HEK293 (cell line): ENCODE data around the gene SPC24.
A peak's percentile ranks its signal among the peaks of the same experiment; 100 is the strongest.

Experiments
- CTCF ChIA-PET: fragments of 350-600 bp; formaldehyde crosslinking; extraction: SDS; loops from one replicate; lab custom pipeline; 2021; ENCODE audit warnings: antibody characterized with exemption; lab: Yijun Ruan, JAX
- POLR2A ChIA-PET: fragments of 300-600 bp; formaldehyde crosslinking; extraction: SDS; loops from one replicate; lab custom pipeline; 2020; ENCODE audit warnings: antibody characterized with exemption, inconsistent platforms; lab: Yijun Ruan, JAX
- H3K27ac ChIP-seq: fragments of 200-500 bp; sonication (Bioruptor generic); 2 replicates; pipeline ENCODE4 v1.5.1; 2014; ENCODE audit warnings: low read depth, low read length, control low read depth, inconsistent platforms; ENCODE audit errors: extremely low read depth
- H3K36me3 ChIP-seq, 2 experiments: fragments of 200-500 bp in 1 of 2; sonication (Bioruptor generic) in 1 of 2; 1 replicate in 1 of 2; 2 replicates in 1 of 2; pipeline ENCODE4 v1.5.1; 2014 to 2017; ENCODE audit warnings: inconsistent platforms in 2 of 2, low read length in 2 of 2; ENCODE audit not compliant: control insufficient read depth in 2 of 2, insufficient read depth in 1 of 2
- H3K4me1 ChIP-seq: fragments of 200-500 bp; sonication (Bioruptor generic); 2 replicates; pipeline ENCODE4 v1.5.1; 2014; ENCODE audit warnings: mild to moderate bottlenecking, low read length, inconsistent platforms; ENCODE audit not compliant: control insufficient read depth, insufficient read depth
- H3K4me3 ChIP-seq: 2 replicates; pipeline ENCODE4 v1.5.1; 2011; ENCODE audit warnings: low read depth, mild to moderate bottlenecking, control low read depth, low read length, moderate library complexity
- H3K9me3 ChIP-seq: fragments of 200-500 bp; sonication (Bioruptor generic); 2 replicates; pipeline ENCODE4 v1.5.1; 2014; ENCODE audit warnings: low read depth, low read length, inconsistent platforms; ENCODE audit not compliant: control insufficient read depth, insufficient read depth
- BCL11A ChIP-seq: fragments of 450-650 bp; formaldehyde crosslinking; IDR thresholded peaks from 2 replicates; pipeline ENCODE4 v1.5.1; 2016; ENCODE audit warnings: low read depth, missing biosample characterization, missing genetic modification characterization
- GLIS2 ChIP-seq: fragments of 450-650 bp; formaldehyde crosslinking; IDR thresholded peaks from 2 replicates; pipeline ENCODE4 v1.5.1; 2016; ENCODE audit warnings: missing biosample characterization, missing genetic modification characterization
- KLF8 ChIP-seq: fragments of 450-650 bp; formaldehyde crosslinking; IDR thresholded peaks from 2 replicates; pipeline ENCODE4 v1.5.1; 2016; ENCODE audit warnings: missing biosample characterization, missing genetic modification characterization
- SP3 ChIP-seq: fragments of 450-650 bp; formaldehyde crosslinking; IDR thresholded peaks from 2 replicates; pipeline ENCODE4 v1.5.1; 2016; ENCODE audit warnings: missing biosample characterization, missing genetic modification characterization
- ZBTB7A ChIP-seq: fragments of 450-650 bp; formaldehyde crosslinking; IDR thresholded peaks from 2 replicates; pipeline ENCODE4 v1.5.1; 2016; ENCODE audit warnings: low read depth, missing biosample characterization, missing genetic modification characterization
- ZNF121 ChIP-seq: fragments of 450-650 bp; formaldehyde crosslinking; IDR thresholded peaks from 2 replicates; pipeline ENCODE4 v1.5.1; 2016; ENCODE audit warnings: missing biosample characterization, missing genetic modification characterization
- ZNF157 ChIP-seq: fragments of 450-650 bp; formaldehyde crosslinking; IDR thresholded peaks from 2 replicates; pipeline ENCODE4 v1.5.1; 2016; ENCODE audit warnings: missing biosample characterization, missing genetic modification characterization
- ZNF549 ChIP-seq: fragments of 450-650 bp; IDR thresholded peaks from 2 replicates; pipeline ENCODE4 v1.5.1; 2018; ENCODE audit warnings: missing biosample characterization, missing genetic modification characterization, mild to moderate bottlenecking, inconsistent platforms, moderate library complexity
- ZNF792 ChIP-seq: fragments of 450-650 bp; formaldehyde crosslinking; IDR thresholded peaks from 2 replicates; pipeline ENCODE4 v1.5.1; 2016; ENCODE audit warnings: missing biosample characterization, missing genetic modification characterization
- ZSCAN23 ChIP-seq: fragments of 450-650 bp; formaldehyde crosslinking; IDR thresholded peaks from 2 replicates; pipeline ENCODE4 v1.5.1; 2016; ENCODE audit warnings: missing biosample characterization, missing genetic modification characterization
- TF ChIP-seq, protein P1 (sequence below): fragments of 450-650 bp; IDR thresholded peaks from 2 replicates; pipeline ENCODE4 v1.5.1; 2018; ENCODE audit warnings: missing biosample characterization, missing genetic modification characterization
- TF ChIP-seq, protein P2 (sequence below): fragments of 450-650 bp; formaldehyde crosslinking; IDR thresholded peaks from 2 replicates; pipeline ENCODE4 v1.5.1; 2016; ENCODE audit warnings: missing biosample characterization, missing genetic modification characterization
- TF ChIP-seq, protein P3 (sequence below): fragments of 450-650 bp; formaldehyde crosslinking; IDR thresholded peaks from 2 replicates; pipeline ENCODE4 v1.5.1; 2016; ENCODE audit warnings: missing biosample characterization, missing genetic modification characterization
- TF ChIP-seq, protein P4 (sequence below): fragments of 450-650 bp; formaldehyde crosslinking; IDR thresholded peaks from 2 replicates; pipeline ENCODE4 v1.5.1; 2016; ENCODE audit warnings: missing biosample characterization, missing genetic modification characterization
- TF ChIP-seq, protein P5 (sequence below): fragments of 450-650 bp; formaldehyde crosslinking; conservative IDR thresholded peaks from 2 replicates; pipeline ENCODE4 v1.5.1; 2016; ENCODE audit warnings: low read depth, missing biosample characterization, missing genetic modification characterization

SPC24 gene

DNA sequence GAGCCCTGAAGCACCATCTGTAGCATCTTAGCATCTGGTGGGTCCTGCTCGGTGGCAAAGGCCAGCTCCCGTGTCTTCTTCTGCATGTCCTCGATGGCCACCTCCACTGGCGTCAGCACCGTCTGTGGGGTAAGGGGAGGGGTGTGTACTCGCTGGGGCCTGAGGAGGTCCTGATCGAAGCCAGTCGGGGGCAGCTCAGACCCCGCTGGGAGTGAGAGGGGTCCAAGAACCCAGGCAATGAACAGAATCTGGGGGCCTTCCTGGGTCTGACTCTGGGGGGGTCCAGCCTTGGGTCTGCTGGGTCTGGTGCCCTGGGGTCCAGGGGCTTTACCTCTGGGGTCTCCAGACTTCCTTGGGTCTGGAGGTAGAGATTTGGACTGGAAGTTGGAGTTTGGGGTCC lies 45.3 kb upstream of the SPC24 start:
- no peak overlapping the region for H3K27ac ChIP-seq
- TF ChIP-seq GLIS2 = 0 out of 2 replicates have a peak, but pooled peaks have one; percentile 15
- TF ChIP-seq SP3 (tag by site-specific recombination) = no peak
- POLR2A ChIA-PET = no interaction called here
- CTCF ChIA-PET = interaction anchor here (0.7 kb wide), 1 partner anchor 174 kb away, joined by 4 read pairs; no protein-coding TSS in a partner anchor
- 0 out of 2 replicates have a peak, but pooled peaks cover 2% of the 10 kb centered on the region for H3K4me1 ChIP-seq
- no peaks in the 10 kb centered on the region for H3K9me3 ChIP-seq
- H3K36me3 ChIP-seq = peaks cover 0 to 4% of the 10 kb centered on the region in 2 experiments; a peak in 2 of 3 replicates
- no peak overlapping the region for H3K4me3 ChIP-seq

DNA sequence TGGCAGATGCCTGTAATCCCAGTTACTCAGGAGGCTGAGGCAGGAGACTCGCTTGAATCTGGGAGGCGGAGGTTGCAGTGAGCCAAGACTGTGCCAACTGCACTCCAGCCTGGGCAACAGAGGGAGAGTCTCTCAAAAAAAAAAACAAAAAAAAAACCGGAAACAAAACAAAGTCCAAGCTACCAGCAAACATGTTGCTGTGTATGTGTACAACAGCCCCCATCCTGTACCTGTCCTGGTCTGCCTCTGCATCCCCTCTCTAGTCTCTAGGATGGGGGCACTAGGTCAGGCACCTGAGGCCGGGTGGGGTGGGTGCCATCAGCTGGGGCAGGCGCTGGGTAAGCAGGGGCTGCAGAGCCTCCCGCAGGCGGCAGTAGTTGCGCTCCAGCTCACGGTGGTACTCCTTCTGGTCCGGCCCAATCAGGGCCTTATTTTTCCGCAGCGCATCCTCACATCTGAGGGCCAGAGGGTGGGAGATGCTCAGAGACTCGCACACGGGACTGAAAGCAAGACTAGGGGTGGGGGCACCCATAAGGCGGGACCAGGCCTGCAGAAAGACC lies 44.5 kb upstream of the SPC24 start:
- no peaks in the 10 kb centered on the region for H3K9me3 ChIP-seq
- H3K4me3 ChIP-seq = no peak overlapping the region
- no peak overlapping the region for H3K27ac ChIP-seq
- CTCF ChIA-PET = interaction anchor here (0.5 to 1.8 kb wide), 4 partner anchors 74 to 208 kb away, joined by 3 to 5 read pairs (median 4); no protein-coding TSS in a partner anchor
- H3K36me3 ChIP-seq = peaks cover 0 to 10% of the 10 kb centered on the region in 2 experiments; a peak in 1 of 3 replicates
- POLR2A ChIA-PET = interaction anchor here (0.6 kb wide), 1 partner anchor 39 kb away, joined by 3 read pairs; no protein-coding TSS in a partner anchor
- 0 out of 2 replicates have a peak, but pooled peaks cover 2% of the 10 kb centered on the region for H3K4me1 ChIP-seq
- TF ChIP-seq ZNF157 (peak; percentile 95), ZNF121 (tag by site-specific recombination) (no peak), ZSCAN23 (tag by site-specific recombination) (no peak)

DNA sequence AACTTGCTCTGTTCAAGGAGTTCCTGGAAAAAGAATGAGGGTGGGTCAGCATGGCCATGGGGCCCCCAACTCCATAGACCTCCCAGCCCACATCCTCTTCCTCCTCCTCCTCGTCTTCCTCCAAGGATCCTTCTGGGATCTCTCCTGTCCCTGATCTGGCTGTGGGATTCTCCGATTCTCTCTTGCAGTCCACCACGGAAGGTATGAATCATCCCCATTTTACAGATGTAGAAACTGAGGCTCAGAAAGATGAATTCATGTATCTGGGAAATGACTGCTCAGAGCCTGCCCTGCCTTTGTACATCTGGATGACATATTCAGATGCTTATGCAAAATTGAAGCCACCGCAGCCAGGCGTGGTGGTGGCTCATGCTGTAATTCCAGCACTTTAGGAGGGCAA lies 43.9 kb upstream of the SPC24 start:
- TF ChIP-seq, protein P1, sequence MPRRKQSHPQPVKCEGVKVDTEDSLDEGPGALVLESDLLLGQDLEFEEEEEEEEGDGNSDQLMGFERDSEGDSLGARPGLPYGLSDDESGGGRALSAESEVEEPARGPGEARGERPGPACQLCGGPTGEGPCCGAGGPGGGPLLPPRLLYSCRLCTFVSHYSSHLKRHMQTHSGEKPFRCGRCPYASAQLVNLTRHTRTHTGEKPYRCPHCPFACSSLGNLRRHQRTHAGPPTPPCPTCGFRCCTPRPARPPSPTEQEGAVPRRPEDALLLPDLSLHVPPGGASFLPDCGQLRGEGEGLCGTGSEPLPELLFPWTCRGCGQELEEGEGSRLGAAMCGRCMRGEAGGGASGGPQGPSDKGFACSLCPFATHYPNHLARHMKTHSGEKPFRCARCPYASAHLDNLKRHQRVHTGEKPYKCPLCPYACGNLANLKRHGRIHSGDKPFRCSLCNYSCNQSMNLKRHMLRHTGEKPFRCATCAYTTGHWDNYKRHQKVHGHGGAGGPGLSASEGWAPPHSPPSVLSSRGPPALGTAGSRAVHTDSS (tag by site-specific recombination) = peak; percentile 70; the same call in 1 of the 2 replicates
- TF ChIP-seq, protein P2, sequence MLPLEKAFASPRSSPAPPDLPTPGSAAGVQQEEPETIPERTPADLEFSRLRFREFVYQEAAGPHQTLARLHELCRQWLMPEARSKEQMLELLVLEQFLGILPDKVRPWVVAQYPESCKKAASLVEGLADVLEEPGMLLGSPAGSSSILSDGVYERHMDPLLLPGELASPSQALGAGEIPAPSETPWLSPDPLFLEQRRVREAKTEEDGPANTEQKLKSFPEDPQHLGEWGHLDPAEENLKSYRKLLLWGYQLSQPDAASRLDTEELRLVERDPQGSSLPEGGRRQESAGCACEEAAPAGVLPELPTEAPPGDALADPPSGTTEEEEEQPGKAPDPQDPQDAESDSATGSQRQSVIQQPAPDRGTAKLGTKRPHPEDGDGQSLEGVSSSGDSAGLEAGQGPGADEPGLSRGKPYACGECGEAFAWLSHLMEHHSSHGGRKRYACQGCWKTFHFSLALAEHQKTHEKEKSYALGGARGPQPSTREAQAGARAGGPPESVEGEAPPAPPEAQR (tag by site-specific recombination) = no peak
- TF ChIP-seq ZNF792 (tag by site-specific recombination) (no peak), KLF8 (tag by site-specific recombination) (0 out of 2 replicates have a peak, but pooled peaks have one; percentile 49), ZBTB7A (tag by site-specific recombination) (0 out of 2 replicates have a peak, but pooled peaks have one; percentile 34)
- TF ChIP-seq, protein P3, sequence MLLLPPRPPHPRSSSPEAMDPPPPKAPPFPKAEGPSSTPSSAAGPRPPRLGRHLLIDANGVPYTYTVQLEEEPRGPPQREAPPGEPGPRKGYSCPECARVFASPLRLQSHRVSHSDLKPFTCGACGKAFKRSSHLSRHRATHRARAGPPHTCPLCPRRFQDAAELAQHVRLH = 0 out of 2 replicates have a peak, but pooled peaks have one; percentile 19
- ChIA-PET POLR2A (no interaction called here), CTCF (interaction anchor here (0.5 to 1.8 kb wide), 3 partner anchors 62 to 207 kb away, joined by 3 to 5 read pairs (median 3); no protein-coding TSS in a partner anchor)
- Histone ChIP-seq H3K4me1 (0 out of 2 replicates have a peak, but pooled peaks cover 2% of the 10 kb centered on the region), H3K36me3 (peaks cover 0 to 10% of the 10 kb centered on the region in 2 experiments; a peak in 1 of 3 replicates), H3K27ac (no peak overlapping the region), H3K9me3 (no peaks in the 10 kb centered on the region), H3K4me3 (no peak overlapping the region)

DNA sequence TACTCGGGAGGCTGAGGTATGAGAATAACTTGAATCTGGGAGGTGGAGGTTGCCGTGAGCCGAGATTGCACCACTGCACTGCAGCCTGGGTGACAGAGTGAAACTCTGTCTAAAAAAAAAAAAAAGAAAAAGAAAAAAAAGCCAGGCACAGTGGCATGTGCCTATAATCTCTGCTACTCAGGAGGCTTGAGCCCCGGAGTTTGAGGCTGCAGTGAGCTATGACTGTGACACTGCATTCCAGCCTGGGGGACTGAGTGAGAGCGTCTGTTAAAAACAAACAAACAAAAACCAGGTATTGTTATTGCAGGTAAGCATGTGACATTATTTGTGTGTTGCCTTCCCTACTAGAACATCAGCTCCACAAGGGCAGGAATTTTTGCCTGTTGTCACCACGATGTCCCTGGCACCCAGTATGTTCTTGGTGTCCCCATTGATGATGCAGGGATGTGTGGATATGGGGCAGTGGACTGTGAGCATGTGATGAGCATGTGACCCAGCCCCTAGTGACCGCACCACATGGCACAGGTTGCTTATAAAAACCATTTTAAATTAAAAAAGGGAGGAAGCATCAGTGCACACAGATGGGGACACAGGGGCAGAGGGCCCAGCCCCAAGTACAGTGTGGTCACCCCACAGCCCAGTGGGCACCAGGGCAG lies 43.3 kb upstream of the SPC24 start:
- POLR2A ChIA-PET = interaction anchor here (2.1 kb wide), 1 partner anchor 56 kb away, joined by 17 read pairs; no protein-coding TSS in a partner anchor
- Histone ChIP-seq H3K4me3 (no peak overlapping the region), H3K27ac (no peak overlapping the region), H3K36me3 (peaks cover 0 to 15% of the 10 kb centered on the region in 2 experiments; a peak in 1 of 3 replicates), H3K4me1 (0 out of 2 replicates have a peak, but pooled peaks cover 2% of the 10 kb centered on the region), H3K9me3 (no peaks in the 10 kb centered on the region)
- CTCF ChIA-PET = interaction anchor here (0.6 to 1.8 kb wide), 4 partner anchors 8 to 73 kb away, joined by 3 to 5 read pairs (median 3); no protein-coding TSS in a partner anchor
- TF ChIP-seq, protein P4, sequence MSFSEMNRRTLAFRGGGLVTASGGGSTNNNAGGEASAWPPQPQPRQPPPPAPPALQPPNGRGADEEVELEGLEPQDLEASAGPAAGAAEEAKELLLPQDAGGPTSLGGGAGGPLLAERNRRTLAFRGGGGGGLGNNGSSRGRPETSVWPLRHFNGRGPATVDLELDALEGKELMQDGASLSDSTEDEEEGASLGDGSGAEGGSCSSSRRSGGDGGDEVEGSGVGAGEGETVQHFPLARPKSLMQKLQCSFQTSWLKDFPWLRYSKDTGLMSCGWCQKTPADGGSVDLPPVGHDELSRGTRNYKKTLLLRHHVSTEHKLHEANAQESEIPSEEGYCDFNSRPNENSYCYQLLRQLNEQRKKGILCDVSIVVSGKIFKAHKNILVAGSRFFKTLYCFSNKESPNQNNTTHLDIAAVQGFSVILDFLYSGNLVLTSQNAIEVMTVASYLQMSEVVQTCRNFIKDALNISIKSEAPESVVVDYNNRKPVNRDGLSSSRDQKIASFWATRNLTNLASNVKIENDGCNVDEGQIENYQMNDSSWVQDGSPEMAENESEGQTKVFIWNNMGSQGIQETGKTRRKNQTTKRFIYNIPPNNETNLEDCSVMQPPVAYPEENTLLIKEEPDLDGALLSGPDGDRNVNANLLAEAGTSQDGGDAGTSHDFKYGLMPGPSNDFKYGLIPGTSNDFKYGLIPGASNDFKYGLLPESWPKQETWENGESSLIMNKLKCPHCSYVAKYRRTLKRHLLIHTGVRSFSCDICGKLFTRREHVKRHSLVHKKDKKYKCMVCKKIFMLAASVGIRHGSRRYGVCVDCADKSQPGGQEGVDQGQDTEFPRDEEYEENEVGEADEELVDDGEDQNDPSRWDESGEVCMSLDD = no peak
- TF ChIP-seq ZNF549 (tag by site-specific recombination) (no peak), BCL11A (tag by site-specific recombination) (no peak)
- TF ChIP-seq, protein P5, sequence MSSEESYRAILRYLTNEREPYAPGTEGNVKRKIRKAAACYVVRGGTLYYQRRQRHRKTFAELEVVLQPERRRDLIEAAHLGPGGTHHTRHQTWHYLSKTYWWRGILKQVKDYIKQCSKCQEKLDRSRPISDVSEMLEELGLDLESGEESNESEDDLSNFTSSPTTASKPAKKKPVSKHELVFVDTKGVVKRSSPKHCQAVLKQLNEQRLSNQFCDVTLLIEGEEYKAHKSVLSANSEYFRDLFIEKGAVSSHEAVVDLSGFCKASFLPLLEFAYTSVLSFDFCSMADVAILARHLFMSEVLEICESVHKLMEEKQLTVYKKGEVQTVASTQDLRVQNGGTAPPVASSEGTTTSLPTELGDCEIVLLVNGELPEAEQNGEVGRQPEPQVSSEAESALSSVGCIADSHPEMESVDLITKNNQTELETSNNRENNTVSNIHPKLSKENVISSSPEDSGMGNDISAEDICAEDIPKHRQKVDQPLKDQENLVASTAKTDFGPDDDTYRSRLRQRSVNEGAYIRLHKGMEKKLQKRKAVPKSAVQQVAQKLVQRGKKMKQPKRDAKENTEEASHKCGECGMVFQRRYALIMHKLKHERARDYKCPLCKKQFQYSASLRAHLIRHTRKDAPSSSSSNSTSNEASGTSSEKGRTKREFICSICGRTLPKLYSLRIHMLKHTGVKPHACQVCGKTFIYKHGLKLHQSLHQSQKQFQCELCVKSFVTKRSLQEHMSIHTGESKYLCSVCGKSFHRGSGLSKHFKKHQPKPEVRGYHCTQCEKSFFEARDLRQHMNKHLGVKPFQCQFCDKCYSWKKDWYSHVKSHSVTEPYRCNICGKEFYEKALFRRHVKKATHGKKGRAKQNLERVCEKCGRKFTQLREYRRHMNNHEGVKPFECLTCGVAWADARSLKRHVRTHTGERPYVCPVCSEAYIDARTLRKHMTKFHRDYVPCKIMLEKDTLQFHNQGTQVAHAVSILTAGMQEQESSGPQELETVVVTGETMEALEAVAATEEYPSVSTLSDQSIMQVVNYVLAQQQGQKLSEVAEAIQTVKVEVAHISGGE (tag by site-specific recombination) = no peak
